ENCODE results near the gene GTPBP4. TPM values are rescaled to one million over a fixed set of nuclear protein-coding genes. Genes with fewer than 3 reads are reported as not detected.

GTPBP4 gene
- total and polyA plus RNA-seq, 9 of the 15 experiments (the other 6 are each of a cell fraction or from before 2014, with no cell fraction given), result 79.0 to 155 (median 128) TPM

DNA sequence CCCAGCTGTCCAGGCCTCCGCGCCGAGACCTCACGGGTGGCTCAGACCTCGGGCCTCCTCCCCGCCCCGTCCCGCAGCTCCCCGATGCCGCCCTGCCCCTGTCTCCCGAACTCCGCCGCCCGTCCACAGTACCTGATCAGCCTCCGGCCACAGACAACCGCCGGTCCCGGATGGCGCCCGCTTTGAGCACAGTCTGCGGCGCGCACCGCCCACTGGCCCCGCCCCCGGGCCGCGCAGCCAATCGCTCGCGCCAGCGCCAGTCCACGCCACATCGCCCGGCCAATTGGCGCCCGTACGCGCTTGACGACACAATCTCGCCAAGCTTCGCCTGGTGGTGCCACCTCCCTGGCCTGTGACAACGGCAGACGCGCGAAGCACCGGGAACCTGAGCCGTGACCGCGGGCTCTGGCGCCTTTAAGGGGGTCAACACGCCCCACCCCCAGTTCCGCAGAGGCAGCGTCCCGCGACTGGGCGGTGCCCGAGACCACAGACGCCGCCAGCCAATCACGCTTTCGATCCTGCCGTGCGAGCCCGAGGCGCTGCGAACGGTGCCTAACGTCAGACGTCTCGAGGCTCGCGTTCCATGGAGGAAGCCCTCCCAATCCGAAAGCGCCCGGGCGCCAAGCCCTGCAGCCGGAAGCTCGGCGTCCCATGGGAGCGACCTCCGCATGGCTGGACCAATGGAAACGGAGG, 60.6 kb downstream of the GTPBP4 start, which contains the start of gene IDI1 (continued):
- TF ChIP-seq, protein P1, sequence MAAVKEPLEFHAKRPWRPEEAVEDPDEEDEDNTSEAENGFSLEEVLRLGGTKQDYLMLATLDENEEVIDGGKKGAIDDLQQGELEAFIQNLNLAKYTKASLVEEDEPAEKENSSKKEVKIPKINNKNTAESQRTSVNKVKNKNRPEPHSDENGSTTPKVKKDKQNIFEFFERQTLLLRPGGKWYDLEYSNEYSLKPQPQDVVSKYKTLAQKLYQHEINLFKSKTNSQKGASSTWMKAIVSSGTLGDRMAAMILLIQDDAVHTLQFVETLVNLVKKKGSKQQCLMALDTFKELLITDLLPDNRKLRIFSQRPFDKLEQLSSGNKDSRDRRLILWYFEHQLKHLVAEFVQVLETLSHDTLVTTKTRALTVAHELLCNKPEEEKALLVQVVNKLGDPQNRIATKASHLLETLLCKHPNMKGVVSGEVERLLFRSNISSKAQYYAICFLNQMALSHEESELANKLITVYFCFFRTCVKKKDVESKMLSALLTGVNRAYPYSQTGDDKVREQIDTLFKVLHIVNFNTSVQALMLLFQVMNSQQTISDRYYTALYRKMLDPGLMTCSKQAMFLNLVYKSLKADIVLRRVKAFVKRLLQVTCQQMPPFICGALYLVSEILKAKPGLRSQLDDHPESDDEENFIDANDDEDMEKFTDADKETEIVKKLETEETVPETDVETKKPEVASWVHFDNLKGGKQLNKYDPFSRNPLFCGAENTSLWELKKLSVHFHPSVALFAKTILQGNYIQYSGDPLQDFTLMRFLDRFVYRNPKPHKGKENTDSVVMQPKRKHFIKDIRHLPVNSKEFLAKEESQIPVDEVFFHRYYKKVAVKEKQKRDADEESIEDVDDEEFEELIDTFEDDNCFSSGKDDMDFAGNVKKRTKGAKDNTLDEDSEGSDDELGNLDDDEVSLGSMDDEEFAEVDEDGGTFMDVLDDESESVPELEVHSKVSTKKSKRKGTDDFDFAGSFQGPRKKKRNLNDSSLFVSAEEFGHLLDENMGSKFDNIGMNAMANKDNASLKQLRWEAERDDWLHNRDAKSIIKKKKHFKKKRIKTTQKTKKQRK (IDR thresholded peaks at IDR 0.05; ENCODE audit: borderline replicate concordance, low read depth, low read length), result no peak
- TF ChIP-seq CCAR2 (IDR thresholded peaks at IDR 0.05; ENCODE audit: low read depth, low read length) (no peak), ETV6 (IDR thresholded peaks at IDR 0.05; ENCODE audit: borderline replicate concordance in 1 of 2, low read depth in 2 of 2, low read length in 1 of 2) (no peak), ETV6 (CRISPR knock-in tag; IDR thresholded peaks at IDR 0.05; ENCODE audit: borderline replicate concordance) (no peak), PRMT5 (CRISPR knock-in tag; IDR thresholded peaks at IDR 0.05) (no peak), CBX1 (IDR thresholded peaks at IDR 0.05; ENCODE audit: low read depth) (no peak), MXI1 (IDR thresholded peaks at IDR 0.05; ENCODE audit: low read depth, low read length) (no peak), TAF1 (IDR thresholded peaks at IDR 0.05; ENCODE audit: control insufficient read depth, extremely low read depth, insufficient read depth, low read length, severe bottlenecking) (peak; percentile 85), MED1 (CRISPR knock-in tag; IDR thresholded peaks at IDR 0.05; ENCODE audit: borderline replicate concordance) (no peak), ZNF41 (CRISPR knock-in tag; conservative IDR thresholded peaks at IDR 0.05) (no peak), TAF15 (IDR thresholded peaks at IDR 0.05; ENCODE audit: low read depth, low read length) (no peak), SMC3 (conservative IDR thresholded peaks at IDR 0.05; ENCODE audit: insufficient read depth, low read depth, low read length) (no peak), NCOA4 (IDR thresholded peaks at IDR 0.05; ENCODE audit: partially characterized antibody) (no peak), ZNF184 (CRISPR knock-in tag; IDR thresholded peaks at IDR 0.05) (no peak), CCNT2 (IDR thresholded peaks at IDR 0.05; ENCODE audit: borderline replicate concordance, extremely low read depth, insufficient read length, low read depth, low read length) (peak; percentile 71)
- TF ChIP-seq, protein P2, sequence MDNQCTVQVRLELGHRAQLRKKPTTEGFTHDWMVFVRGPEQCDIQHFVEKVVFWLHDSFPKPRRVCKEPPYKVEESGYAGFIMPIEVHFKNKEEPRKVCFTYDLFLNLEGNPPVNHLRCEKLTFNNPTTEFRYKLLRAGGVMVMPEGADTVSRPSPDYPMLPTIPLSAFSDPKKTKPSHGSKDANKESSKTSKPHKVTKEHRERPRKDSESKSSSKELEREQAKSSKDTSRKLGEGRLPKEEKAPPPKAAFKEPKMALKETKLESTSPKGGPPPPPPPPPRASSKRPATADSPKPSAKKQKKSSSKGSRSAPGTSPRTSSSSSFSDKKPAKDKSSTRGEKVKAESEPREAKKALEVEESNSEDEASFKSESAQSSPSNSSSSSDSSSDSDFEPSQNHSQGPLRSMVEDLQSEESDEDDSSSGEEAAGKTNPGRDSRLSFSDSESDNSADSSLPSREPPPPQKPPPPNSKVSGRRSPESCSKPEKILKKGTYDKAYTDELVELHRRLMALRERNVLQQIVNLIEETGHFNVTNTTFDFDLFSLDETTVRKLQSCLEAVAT (IDR thresholded peaks at IDR 0.05), result no peak
- TF ChIP-seq, protein P3, sequence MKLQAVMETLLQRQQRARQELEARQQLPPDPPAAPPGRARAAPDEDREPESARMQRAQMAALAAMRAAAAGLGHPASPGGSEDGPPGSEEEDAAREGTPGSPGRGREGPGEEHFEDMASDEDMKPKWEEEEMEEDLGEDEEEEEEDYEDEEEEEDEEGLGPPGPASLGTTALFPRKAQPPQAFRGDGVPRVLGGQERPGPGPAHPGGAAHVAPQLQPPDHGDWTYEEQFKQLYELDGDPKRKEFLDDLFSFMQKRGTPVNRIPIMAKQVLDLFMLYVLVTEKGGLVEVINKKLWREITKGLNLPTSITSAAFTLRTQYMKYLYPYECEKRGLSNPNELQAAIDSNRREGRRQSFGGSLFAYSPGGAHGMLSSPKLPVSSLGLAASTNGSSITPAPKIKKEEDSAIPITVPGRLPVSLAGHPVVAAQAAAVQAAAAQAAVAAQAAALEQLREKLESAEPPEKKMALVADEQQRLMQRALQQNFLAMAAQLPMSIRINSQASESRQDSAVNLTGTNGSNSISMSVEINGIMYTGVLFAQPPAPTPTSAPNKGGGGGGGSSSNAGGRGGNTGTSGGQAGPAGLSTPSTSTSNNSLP (IDR thresholded peaks at IDR 0.05; ENCODE audit: borderline replicate concordance, low read depth, low read length), result no peak
- TF ChIP-seq, protein P4, sequence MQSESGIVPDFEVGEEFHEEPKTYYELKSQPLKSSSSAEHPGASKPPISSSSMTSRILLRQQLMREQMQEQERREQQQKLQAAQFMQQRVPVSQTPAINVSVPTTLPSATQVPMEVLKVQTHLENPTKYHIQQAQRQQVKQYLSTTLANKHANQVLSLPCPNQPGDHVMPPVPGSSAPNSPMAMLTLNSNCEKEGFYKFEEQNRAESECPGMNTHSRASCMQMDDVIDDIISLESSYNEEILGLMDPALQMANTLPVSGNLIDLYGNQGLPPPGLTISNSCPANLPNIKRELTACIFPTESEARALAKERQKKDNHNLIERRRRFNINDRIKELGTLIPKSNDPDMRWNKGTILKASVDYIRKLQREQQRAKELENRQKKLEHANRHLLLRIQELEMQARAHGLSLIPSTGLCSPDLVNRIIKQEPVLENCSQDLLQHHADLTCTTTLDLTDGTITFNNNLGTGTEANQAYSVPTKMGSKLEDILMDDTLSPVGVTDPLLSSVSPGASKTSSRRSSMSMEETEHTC (IDR thresholded peaks at IDR 0.05), result no peak

Measured in K562 (cell line).